HG03175 (cell line): ENCODE data around the gene KCNK15.

Source experiments
- ATAC-seq: cut with Tn5 transposase; IDR thresholded peaks from one replicate; pipeline ENCODE4 v1.9.1; 2021; ENCODE audit warnings: mild to moderate bottlenecking, moderate library complexity; ENCODE audit not compliant: unreplicated experiment

Gene KCNK15

DNA sequence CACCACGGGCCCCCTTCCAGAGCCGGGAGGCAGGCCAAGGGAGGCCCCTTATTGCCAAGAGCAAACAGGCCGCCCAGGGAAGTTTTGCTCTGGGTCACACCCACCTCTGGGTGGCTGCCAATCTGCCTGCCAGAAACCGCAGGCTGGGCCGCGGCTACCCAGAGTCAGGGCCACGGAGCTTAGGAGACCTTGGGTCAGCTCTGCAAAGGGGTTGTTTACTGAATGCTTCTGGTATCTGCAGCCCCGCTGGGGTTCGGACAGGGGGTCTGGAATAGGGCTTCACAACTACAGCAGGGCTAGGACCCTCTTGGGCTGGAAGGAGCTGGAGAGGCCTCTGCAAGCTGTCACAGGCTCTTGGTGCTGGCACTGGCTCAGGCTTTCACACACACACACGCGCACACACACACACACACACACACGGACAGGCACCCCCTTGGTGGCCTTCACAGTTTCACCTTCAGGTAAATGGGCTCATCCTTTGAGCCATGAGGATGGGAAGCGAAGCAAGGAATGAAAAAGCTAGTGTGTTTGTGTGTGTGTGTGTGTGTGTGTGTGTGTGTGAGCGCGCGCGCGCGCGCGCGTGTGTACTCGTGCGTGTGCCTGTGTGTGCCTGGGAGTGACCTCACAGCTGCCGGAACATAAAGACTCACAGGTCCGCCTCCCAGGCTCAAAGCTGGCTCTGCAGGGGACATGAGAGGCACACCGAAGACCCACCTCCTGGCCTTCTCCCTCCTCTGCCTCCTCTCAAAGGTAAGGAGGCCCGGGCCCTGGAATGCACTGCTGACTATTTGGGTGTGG lies 30.8 kb upstream of the KCNK15 start, which contains the start of gene CCN5:
TSS of gene CCN5 (plus strand) at position 669 of the 798 bp plus-strand sequence. CDS start at position 691, 22 bp downstream.
- ATAC-seq, result no peak

DNA sequence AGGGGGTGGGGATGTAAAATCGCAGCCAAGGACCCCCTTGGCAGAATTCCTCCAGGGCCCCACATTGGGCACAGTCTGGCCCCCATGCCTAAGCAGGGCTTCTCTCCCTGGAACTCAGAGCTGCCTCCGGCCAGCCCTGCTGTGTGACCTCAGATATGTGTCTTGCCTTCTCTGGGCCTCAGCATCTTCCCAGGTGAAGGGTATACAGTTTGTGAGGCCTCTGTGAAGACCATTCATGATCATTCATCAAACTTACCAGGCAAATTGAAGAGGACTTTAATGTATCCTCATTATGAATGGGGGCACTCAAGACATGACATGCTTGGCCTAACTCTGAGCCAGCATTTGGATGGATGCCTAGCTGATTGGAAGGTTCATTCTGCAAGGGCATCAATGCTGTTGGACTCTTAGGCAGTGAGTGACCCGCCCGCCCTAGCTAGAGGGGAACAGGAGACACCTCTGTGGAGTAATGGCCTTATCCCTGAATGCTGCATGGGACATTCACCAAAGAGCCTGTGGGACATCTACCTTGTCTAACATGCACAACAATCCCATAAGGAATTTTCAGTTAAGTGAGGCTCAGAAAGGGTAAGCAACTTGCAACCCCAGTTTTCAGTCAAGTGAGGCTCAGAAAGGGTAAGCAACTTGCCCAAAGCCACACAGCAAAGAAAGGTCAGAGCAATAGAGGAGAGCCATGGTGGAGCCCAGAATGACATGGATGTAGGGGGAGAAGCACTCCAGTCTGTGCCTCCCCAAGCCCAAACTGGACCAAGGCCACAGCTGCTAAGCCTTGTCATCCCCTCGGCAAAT lies 30.0 kb upstream of the KCNK15 start:
- ATAC-seq, result no peak

DNA sequence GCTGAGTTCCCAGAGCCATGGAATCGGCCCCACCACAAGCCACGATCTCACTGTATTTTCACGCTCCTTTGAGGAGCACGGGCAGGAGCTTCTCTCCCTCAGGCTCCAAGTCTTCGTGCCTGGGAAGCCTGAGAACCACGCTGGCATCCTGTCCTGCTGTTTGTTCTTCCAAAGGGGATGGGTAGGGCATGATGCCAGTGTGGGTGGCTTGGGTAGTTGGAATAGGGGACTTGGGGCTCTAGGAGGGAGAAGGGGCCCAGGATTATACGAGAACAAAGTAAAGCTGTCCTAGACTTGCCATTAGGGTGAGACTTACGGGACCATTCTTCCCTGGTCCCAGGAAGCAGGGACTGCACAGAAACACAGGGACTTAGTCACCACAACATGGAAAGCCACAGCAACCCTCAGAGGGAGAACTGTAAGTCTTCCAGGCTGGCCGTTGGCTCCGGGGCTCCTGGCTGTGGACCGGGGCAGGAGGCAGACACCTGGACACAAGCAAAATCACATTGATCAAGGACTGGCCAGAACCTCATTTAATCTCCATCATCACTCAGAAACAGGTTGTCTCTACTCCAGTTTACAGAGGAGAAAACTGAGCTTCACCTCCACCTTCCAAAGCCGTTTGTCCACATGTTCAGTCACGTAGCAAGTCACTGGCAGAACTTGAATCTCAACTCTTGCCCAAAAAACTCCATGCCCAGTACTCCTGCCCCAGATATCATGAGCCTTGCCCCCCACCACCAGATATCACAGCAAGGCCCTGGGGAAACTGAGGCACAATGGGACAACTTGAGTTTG lies 29.2 kb upstream of the KCNK15 start:
- ATAC-seq, result no peak

DNA sequence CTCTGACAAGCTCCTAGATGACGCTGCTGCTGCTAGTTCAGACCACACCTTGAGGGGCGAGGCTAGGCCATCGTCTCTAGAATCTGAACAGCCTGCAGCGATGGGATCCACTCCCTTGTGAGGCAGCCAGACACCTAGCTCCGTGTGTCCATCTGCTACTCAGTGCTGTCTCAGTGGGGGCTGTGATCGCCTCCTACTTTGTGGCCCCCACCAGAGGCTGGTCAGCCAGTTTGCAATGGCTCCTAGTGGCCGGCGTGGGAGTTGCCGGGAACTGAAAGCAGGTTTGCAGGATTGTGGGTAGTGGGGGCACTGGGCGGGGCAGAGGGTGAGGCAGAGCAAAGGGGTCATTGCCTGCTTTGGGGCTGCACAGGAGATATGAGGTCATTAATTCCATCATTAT lies 27.7 kb upstream of the KCNK15 start:
- ATAC-seq, result no peak

DNA sequence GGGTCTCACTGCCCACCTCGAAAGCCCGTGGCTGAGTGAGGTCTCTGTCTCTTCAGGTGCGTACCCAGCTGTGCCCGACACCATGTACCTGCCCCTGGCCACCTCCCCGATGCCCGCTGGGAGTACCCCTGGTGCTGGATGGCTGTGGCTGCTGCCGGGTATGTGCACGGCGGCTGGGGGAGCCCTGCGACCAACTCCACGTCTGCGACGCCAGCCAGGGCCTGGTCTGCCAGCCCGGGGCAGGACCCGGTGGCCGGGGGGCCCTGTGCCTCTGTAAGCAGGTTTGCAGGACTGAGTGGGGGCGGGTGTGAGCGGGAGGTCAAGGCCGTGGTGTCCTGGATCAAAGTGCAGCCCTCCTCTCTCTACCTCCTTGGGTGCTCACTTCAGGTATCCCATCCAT lies 25.8 kb upstream of the KCNK15 start:
- ATAC-seq, result no peak

DNA sequence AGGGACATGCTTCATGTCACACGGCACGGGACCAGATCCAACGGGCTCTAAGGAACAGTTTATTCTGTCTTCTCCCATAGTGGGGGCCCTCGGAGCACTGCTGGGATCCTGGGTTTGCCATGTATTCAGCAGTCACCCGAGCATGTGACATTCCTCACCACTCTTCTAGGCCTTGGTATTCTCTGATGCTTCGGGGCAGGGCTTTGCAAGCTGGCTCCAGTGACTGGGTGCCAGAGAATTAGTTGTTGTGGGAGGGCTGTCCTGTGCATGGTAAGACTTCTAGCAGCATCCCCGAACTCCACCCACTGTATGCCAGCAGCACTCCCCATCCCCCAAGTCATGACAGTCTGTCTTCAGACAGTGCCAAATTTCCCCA lies 25.1 kb upstream of the KCNK15 start:
- ATAC-seq, result no peak

DNA sequence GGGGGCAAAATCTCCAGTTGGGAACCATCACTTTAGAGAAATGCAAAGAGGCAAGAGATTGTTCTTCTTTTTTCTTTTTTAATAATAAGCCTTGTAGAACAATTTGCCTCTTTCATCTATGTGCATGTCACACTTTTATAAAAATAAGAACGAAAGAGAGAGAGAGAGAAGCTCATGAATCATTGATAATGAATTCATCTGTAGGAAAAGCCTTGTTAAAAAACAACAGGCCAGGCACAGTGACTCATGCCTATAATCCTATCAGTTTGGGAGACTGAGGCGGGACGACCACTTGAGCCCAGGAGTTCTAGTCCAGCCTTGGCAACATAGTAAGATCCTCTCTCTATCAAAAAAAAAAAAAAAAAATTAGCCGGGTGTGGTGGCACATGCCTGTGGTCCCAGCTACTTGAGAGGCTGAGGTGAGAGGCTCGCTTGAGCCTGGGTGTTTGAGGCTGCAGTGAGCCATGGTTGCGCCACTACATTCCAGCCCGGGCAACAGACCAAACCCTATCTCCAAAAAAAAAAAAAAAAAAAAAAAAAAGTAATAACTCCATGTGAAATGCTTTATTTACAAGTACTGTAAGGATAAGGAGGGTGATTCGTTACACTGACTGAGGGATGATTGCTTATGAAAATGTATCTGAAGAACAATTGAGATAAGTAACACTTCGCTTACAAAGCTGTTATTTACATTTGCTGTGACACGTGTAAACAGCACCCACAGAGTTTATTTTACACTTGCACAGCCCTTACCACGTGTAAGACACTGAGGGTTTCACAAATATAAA lies 24.5 kb upstream of the KCNK15 start:
- no peak for ATAC-seq

DNA sequence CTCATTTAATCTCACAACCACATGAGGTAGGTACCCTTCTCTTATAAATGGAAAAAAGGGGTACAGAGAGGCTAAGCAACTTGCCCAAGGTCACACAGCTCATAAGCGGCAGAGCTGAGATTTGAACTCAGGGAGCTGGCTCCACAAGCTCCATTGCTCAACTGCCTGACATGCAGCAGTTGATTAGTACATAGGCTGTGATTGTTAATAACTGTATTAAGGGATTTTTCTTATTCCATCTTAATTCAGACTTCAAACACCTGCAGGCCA lies 23.9 kb upstream of the KCNK15 start:
- ATAC-seq, result no peak

DNA sequence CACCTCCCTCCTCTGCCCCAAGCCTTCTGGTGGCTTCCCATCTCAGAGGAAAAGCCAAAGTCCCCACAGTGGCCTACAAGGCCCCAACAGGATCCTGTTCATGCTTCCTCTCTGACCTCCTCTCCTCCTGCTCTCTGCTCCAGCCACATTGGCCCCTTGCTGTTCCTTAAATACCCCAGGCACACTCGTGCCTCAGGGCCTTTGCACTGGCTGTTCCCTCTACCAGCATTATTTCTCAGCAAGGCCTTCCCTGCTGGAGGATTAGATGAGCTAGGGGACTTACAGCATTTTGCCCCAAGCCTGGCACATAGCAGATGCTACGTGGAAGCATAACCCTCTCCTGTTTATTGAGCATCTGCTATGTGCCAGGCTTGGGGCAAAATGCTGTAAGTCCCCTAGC lies 22.7 kb upstream of the KCNK15 start:
- ATAC-seq, result no peak

DNA sequence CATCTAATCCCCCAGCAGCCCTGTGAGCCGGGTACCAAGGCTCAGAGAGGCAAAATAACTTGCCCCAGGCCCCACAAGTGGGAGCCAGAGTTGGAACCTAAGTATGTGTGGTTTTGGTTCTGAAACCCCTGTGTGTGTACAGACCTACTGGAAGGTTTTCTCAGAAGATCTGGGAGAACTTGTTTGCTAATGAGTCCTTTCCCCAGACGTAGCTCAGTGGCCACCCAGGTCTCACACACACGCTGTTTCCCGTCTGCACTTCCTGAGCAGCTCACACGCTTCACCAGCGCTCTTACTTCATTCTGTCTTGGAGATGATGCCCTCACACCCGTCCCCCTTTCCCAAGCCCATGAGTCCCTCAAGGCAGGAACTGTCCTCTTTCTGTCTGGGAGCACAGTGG lies 22.3 kb upstream of the KCNK15 start:
- no peak for ATAC-seq

DNA sequence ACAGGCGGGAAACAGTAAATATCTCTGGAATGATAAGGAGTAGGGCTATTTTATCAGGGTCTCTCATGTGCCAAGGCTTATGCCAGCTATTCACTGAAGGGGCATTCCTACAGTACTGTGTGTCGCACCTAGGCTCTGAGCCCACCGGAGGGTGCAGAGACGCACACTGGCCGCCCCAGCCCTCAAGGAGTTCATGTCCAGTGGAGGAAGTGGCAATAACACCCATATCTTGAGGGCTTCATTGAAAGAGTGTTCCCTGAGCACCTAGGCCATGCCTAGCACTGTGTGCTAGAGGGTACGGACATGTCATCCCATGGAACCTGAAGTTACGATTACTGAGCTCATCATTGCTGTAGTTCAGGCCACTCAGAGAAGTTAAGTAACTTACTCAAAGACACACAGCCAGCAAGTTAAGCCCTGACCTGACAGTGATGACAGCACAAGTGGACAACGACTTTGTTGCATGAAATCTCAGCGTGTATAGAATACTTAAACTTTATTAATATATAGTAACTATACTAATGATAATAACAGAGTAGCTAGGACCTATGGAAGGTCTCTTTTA lies 21.8 kb upstream of the KCNK15 start:
- ATAC-seq, result no peak

DNA sequence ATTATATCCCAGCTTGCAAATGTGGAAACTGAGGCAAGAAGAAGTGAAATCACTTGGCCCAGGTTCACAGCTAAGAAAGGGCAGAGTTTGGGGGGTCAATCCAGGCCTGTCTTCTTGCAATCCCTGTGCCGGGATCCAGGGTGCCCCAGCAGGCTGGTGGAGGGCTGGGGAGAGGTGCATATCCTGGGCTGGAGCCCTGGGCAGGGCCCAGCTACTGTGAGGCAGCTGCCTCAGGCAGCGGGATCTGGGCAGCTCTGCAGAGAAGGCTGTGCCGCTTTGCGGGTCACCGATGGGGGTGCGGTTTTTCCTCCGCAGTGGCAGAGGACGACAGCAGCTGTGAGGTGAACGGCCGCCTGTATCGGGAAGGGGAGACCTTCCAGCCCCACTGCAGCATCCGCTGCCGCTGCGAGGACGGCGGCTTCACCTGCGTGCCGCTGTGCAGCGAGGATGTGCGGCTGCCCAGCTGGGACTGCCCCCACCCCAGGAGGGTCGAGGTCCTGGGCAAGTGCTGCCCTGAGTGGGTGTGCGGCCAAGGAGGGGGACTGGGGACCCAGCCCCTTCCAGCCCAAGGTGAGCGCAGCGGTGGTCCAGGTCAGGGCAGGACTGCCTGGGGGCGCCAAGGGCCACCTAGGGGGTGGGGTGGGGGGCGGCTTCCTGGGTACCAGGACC lies 21.1 kb upstream of the KCNK15 start:
- no peak for ATAC-seq

DNA sequence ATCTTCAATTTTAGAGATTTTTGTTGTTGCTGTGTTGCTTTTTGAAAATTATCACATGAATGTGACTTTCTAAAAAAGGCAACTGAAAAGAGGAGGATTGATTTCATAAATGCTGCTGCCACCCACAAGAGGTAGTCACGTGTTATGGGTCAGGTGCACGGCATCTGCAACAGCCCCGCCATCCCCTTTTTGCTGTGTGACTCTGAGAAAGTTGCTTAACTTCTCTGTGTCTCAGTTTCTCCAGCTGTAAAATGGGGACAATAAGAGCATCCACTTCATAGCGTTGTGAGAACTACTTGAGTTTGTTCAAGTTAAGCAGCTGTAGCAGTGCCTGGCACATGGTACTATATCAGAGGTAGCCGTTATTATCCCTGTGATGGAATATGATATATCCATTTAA lies 19.8 kb upstream of the KCNK15 start:
- ATAC-seq, result no peak

DNA sequence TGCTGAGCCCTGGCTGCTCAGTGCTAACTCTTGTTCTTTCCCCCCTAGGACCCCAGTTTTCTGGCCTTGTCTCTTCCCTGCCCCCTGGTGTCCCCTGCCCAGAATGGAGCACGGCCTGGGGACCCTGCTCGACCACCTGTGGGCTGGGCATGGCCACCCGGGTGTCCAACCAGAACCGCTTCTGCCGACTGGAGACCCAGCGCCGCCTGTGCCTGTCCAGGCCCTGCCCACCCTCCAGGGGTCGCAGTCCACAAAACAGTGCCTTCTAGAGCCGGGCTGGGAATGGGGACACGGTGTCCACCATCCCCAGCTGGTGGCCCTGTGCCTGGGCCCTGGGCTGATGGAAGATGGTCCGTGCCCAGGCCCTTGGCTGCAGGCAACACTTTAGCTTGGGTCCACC lies 18.6 kb upstream of the KCNK15 start:
- no peak for ATAC-seq

DNA sequence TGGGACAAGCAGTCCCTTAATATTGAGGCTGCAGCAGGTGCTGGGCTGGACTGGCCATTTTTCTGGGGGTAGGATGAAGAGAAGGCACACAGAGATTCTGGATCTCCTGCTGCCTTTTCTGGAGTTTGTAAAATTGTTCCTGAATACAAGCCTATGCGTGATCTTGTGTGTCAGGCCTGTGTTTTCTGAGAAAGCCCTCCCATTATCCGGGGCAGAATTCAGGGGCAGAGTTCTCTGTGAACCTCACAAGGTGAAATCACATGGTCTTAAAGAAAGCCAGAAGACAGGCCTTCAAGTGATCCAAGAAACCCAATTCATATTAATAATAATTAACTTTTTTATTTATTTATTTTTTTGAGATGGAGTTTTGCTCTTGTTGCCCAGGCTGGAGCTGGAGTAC lies 18.0 kb upstream of the KCNK15 start:
- ATAC-seq, result no peak

DNA sequence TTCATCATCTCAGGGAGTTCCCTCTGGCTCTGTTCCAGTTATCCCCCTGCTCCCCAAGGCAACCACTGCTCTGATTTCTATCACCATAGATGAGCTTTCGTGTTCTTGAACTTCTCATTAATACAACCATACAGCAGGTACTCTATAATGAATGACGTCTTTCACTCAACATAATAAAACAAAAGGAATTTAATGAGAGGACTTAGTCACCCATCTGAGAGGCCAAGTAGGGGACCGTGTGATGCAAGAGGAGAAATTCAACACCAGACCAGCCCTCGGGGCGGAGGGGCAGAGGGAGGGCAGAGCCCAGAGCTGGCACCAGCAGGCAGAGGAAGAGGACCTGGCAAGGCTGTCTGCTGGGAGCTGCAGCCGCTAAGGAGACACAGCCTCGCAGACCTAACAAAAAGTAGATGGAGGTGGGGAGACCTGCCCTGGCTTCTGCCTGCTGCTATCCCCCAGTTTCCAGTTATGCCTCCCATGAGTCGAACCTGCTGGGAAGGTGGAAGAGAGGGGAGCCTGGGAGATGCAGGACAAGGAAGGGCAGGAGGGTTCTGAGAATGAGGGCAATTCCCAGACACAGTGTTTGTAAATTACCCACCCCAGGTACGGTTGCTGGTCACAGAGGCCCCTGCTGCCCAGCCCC lies 16.7 kb upstream of the KCNK15 start:
- ATAC-seq, result no peak

DNA sequence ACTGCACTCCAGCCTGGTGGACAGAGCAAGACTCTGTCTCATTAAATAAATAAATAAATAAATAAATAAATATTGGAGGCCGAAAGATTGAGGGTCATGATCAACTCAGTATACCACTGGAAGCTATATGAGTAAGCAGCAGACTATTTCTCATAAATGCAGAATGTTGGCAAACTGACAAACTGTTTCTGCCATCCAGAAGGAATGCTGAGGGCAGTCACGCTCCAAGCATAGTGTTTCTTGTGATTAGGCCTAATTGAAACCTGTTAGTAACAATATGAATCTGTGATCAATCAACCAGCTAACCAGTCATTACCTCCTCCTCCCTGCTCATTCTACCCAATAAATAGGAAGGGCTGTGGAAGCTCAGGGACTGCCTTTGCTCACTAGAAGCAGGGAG lies 15.2 kb upstream of the KCNK15 start:
- ATAC-seq, result no peak

DNA sequence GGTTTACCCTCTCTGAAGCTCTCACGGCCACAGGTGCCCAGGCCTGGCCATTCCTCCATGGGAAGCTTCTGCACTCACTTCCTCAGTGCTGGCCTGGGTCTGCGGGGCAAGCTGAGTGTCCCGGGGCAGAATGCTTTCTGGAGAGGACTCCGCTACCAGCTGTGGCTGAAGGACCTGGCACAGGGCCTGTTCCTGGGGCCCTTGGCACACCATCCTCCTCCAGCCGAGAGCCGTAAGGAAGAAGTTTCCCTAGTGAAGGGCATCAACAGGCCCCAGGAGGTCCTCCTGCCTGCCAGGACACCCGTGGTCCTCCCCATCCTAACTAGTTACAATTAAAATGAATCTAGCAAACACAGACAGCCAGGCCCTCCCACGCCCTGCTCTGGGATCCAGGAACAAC lies 14.0 kb upstream of the KCNK15 start:
- ATAC-seq, result no peak

DNA sequence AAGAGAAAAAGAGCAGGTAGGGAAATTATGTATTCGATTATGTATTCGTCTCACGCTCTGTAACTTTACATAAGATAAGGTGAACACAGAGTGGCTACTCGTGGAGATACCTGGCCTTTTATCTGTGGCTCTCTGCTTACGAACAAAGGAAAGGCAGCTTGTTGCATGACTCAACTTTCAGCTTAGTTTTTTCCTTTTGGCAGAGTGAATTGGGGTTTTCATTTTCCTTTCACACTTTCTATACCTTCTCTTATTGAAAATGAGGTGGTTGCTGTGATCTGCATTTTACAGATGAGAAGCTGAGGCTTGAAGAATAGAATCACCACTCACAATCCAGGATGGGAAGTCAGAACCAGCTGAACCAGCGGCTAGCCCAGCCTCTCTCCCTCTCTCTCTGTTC lies 13.3 kb upstream of the KCNK15 start:
- no peak for ATAC-seq
